Stomach (tissue), 9 donors: ENCODE results near the gene IFNL1. TPM values are rescaled to one million over a fixed set of nuclear protein-coding genes. Genes with fewer than 3 reads are reported as not detected.
A peak's percentile ranks its signal among the peaks of the same experiment; 100 is the strongest.

Experiments
- DNase-seq, 2 donors: peaks; one replicate each; pipeline versions ENCODE4 v3.0.0 to v3.0.0-alpha.2; 2013 to 2019
- H3K27ac ChIP-seq, 5 donors: fragments of 200-600 bp in 4 of 5; sonication (generic) in 4 of 5; one replicate each; pipeline ENCODE4 v1.5.1; 2013 to 2019; ENCODE audit warnings: mild to moderate bottlenecking in 1 of 5, moderate library complexity in 1 of 5
- H3K27me3 ChIP-seq, 3 donors: fragments of 200-600 bp; sonication (generic); one replicate each; pipeline ENCODE4 v1.5.1; 2017 to 2019; ENCODE audit warnings: mixed run types in 1 of 3
- H3K36me3 ChIP-seq, 4 donors: fragments of 200-600 bp; sonication (generic); 1 replicate in 3 of 4; 2 replicates in 1 of 4; pipeline ENCODE4 v1.5.1; 2016 to 2019
- H3K4me1 ChIP-seq, 4 donors: fragments of 200-600 bp; sonication (generic); one replicate each; pipeline ENCODE4 v1.5.1; 2016 to 2019
- H3K4me3 ChIP-seq, 4 donors: fragments of 200-600 bp; sonication (generic) in 3 of 4; one replicate each; pipeline ENCODE4 v1.5.1; 2016 to 2019; ENCODE audit warnings: mild to moderate bottlenecking in 1 of 4
- H3K9me3 ChIP-seq, 4 donors: fragments of 200-600 bp; sonication (generic); one replicate each; pipeline ENCODE4 v1.5.1; 2016 to 2019
- CTCF ChIP-seq, 7 experiments: fragments of 450-650 bp in 4 of 7; fragments of 200-600 bp in 3 of 7; sonication (generic) in 3 of 7; IDR thresholded peaks; one replicate each; pipeline ENCODE4 v1.5.1; 2016 to 2019; ENCODE audit warnings: antibody characterized with exemption in 7 of 7, control low read depth in 2 of 7, mild to moderate bottlenecking in 1 of 7
- EP300 ChIP-seq: sonication (generic); formaldehyde crosslinking; IDR thresholded peaks from one replicate; pipeline ENCODE4 v1.6.1; 2017; ENCODE audit warnings: antibody characterized with exemption
- POLR2A ChIP-seq, 4 donors: fragments of 450-650 bp; IDR thresholded peaks; one replicate each; pipeline ENCODE4 v1.6.1; 2016; ENCODE audit warnings: antibody characterized with exemption in 4 of 4, control low read depth in 2 of 4, mild to moderate bottlenecking in 1 of 4, moderate library complexity in 1 of 4
- POLR2AphosphoS5 ChIP-seq, 3 donors: sonication (generic); formaldehyde crosslinking; IDR thresholded peaks; one replicate each; pipeline ENCODE4 v1.6.1; 2016; ENCODE audit warnings: antibody characterized with exemption in 3 of 3
- WGBS, 5 donors: extraction: QIAGEN DNeasy Blood & Tissue Kit in 3 of 5; methylation state at CpG; one replicate each; pipeline versions ENCODE4 v1.1.5 to v1.1.7; 2013 to 2018; 5-methylcytosine and 5-hydroxymethylcytosine counted together
- intact Hi-C: fragments of 100-400 bp; cut with DNase I; formaldehyde crosslinking; loops from one replicate; pipeline ENCODE4 v1.15.1; 2023; ENCODE audit warnings: low total_unique reads
- polyA plus RNA-seq, 3 donors: library from polyadenylated mRNA; stranded (reverse); fragments of 200-250 nt; gene quantifications; one replicate each; pipeline ENCODE4 v1.2.3, GENCODE V29; 2013
- total RNA-seq, 5 donors: library from RNA; depleted of rRNA; stranded (reverse); fragments of >200 nt; gene quantifications; one replicate each; pipeline versions ENCODE4 v1.1.0 to v1.2.3, GENCODE V29; 2014 to 2016
- donor health status: healthy with polysubstance abuse.
- donor health status: Bipolar disorder and iron deficiency.
- donor health status: healthy.

IFNL1 gene
- total and polyA plus RNA-seq, 8 donors: not detected

GRCh38 chr19:39248806-39249205 lies 47.4 kb upstream of the IFNL1 start, which contains the start of gene IFNL4:
TSS of gene IFNL4 (minus strand) at chr19:39248856.
- no peak for DNase-seq
- intact Hi-C loops: no loop called here
- H3K27me3 ChIP-seq: peaks cover 19 to 47% (median 30%) of the 10 kb centered on the region in 3 donors
- 70 to 80% (median 73%) methylated on average over 10 to 13 of the region's 13 CpGs for WGBS, 5 donors
- H3K4me3 ChIP-seq: peak within 1 kb of the TSS in 3 of 4 donors; percentile 12 to 41 (median 19)
- H3K27ac ChIP-seq: no peak within 1 kb of the TSS
- TF ChIP-seq CTCF (IDR thresholded peaks at IDR 0.05) (no peak), POLR2AphosphoS5 (IDR thresholded peaks at IDR 0.05) (no peak), EP300 (no peak), POLR2A (IDR thresholded peaks at IDR 0.05) (no peak)
- no peaks in the 10 kb centered on the region for H3K9me3 ChIP-seq
- H3K36me3 ChIP-seq: no peaks in the 10 kb centered on the region
- H3K4me1 ChIP-seq: peaks cover 11 to 17% (median 12%) of the 10 kb centered on the region in 4 donors

- no peak for DNase-seq
- Histone ChIP-seq H3K27ac (no peak overlapping the region), H3K27me3 (peaks cover 19 to 58% (median 30%) of the 10 kb centered on the region in 3 donors), H3K4me3 (no peak overlapping the region), H3K9me3 (no peaks in the 10 kb centered on the region), H3K36me3 (no peaks in the 10 kb centered on the region), H3K4me1 (peaks cover 11 to 17% (median 12%) of the 10 kb centered on the region in 4 donors)
- WGBS, 5 donors: 37 to 53% (median 46%) methylated on average over 5 of the region's 5 CpGs
- intact Hi-C loops: no loop called here
- TF ChIP-seq POLR2AphosphoS5 (IDR thresholded peaks at IDR 0.05) (no peak), EP300 (no peak), POLR2A (IDR thresholded peaks at IDR 0.05) (no peak), CTCF (IDR thresholded peaks at IDR 0.05) (no peak)
Observed at GRCh38 chr19:39251081-39251480, 45.1 kb upstream of the IFNL1 start.

- no peak for TF ChIP-seq POLR2AphosphoS5 (IDR thresholded peaks at IDR 0.05)
- no peak for TF ChIP-seq POLR2A (IDR thresholded peaks at IDR 0.05)
- TF ChIP-seq EP300: no peak
- TF ChIP-seq CTCF (IDR thresholded peaks at IDR 0.05): no peak
- 46 to 57% (median 54%) methylated on average over 3 of the region's 3 CpGs for WGBS, 5 donors
- Histone ChIP-seq H3K9me3 (no peaks in the 10 kb centered on the region), H3K27me3 (peaks cover 19 to 63% (median 29%) of the 10 kb centered on the region in 3 donors), H3K4me1 (peaks cover 11 to 17% (median 12%) of the 10 kb centered on the region in 4 donors), H3K4me3 (no peak overlapping the region), H3K27ac (no peak overlapping the region), H3K36me3 (no peaks in the 10 kb centered on the region)
- no peak for DNase-seq
- intact Hi-C loops: no loop called here
Observed at GRCh38 chr19:39251846-39252245, 44.4 kb upstream of the IFNL1 start.

GRCh38 chr19:39252458-39252857 lies 43.7 kb upstream of the IFNL1 start:
- 71 to 86% (median 79%) methylated on average over 3 of the region's 3 CpGs for WGBS, 5 donors
- no peaks in the 10 kb centered on the region for H3K36me3 ChIP-seq
- no peak overlapping the region for H3K27ac ChIP-seq
- no peak for DNase-seq
- TF ChIP-seq EP300: no peak
- TF ChIP-seq CTCF (IDR thresholded peaks at IDR 0.05): no peak
- no peak for TF ChIP-seq POLR2A (IDR thresholded peaks at IDR 0.05)
- no peak for TF ChIP-seq POLR2AphosphoS5 (IDR thresholded peaks at IDR 0.05)
- H3K4me1 ChIP-seq: peaks cover 6 to 10% (median 7%) of the 10 kb centered on the region in 4 donors
- no peak overlapping the region for H3K4me3 ChIP-seq
- intact Hi-C loops: no loop called here
- peaks cover 15 to 57% (median 23%) of the 10 kb centered on the region in 3 donors for H3K27me3 ChIP-seq
- H3K9me3 ChIP-seq: no peaks in the 10 kb centered on the region
